ENCODE data around the gene MELK. TPM values are rescaled to one million over a fixed set of nuclear protein-coding genes. Genes with fewer than 3 reads are reported as not detected.

MELK gene
- total and polyA plus RNA-seq, 3 donors from 2014 or later: 15.2 to 19.2 (median 18.8) TPM

GRCh38 chr9:36584620-36585460, 12.1 kb downstream of the MELK start:
- H3K9me3 ChIP-seq: no peaks in the 10 kb centered on the region
- WGBS, 2 donors: 67 to 89% methylated on average over 7 of the region's 7 CpGs
- no peaks in the 10 kb centered on the region for H3K36me3 ChIP-seq (ENCODE audit: low read depth, missing control alignments)
- H3K27ac ChIP-seq: peak overlapping the region; percentile 59 to 63
- peak; percentile 32 for DNase-seq
- no peak for TF ChIP-seq POLR2A (IDR thresholded peaks at IDR 0.05)
- no peak for TF ChIP-seq CTCF (IDR thresholded peaks at IDR 0.05)
- peaks cover 4% of the 10 kb centered on the region for H3K4me1 ChIP-seq
- no peaks in the 10 kb centered on the region for H3K27me3 ChIP-seq
- no peak overlapping the region for H3K4me3 ChIP-seq
- intact Hi-C loops (cut with DNase I; ENCODE audit: low total_unique reads): no loop called here

- H3K27me3 ChIP-seq: no peaks in the 10 kb centered on the region
- no peaks in the 10 kb centered on the region for H3K4me1 ChIP-seq
- no peaks in the 10 kb centered on the region for H3K9me3 ChIP-seq
- no peak for DNase-seq
- intact Hi-C loops (cut with DNase I; ENCODE audit: low total_unique reads): no loop called here
- H3K36me3 ChIP-seq (ENCODE audit: low read depth, missing control alignments): no peaks in the 10 kb centered on the region
- WGBS, 2 donors: 89 to 100% methylated on average over 1 of the region's 1 CpG
- TF ChIP-seq POLR2A (IDR thresholded peaks at IDR 0.05) (no peak), CTCF (IDR thresholded peaks at IDR 0.05) (no peak)
- H3K4me3 ChIP-seq: no peak overlapping the region
- no peak overlapping the region for H3K27ac ChIP-seq
Observed at GRCh38 chr9:36590231-36590630, 17.5 kb downstream of the MELK start.

- Histone ChIP-seq H3K9me3 (no peaks in the 10 kb centered on the region), H3K4me3 (no peak overlapping the region), H3K27me3 (no peaks in the 10 kb centered on the region), H3K36me3 (ENCODE audit: low read depth, missing control alignments) (no peaks in the 10 kb centered on the region), H3K27ac (no peak overlapping the region), H3K4me1 (peaks cover 3% of the 10 kb centered on the region)
- no peak for DNase-seq
- intact Hi-C loops (cut with DNase I; ENCODE audit: low total_unique reads): no loop called here
- WGBS, 2 donors: 91 to 97% methylated on average over 4 of the region's 4 CpGs
- TF ChIP-seq CTCF (IDR thresholded peaks at IDR 0.05) (no peak), POLR2A (IDR thresholded peaks at IDR 0.05) (no peak)
Observed at GRCh38 chr9:36592801-36593583, 20.3 kb downstream of the MELK start.

- no peak for DNase-seq
- no peak for TF ChIP-seq CTCF (IDR thresholded peaks at IDR 0.05)
- H3K36me3 ChIP-seq (ENCODE audit: low read depth, missing control alignments): no peaks in the 10 kb centered on the region
- intact Hi-C loops (cut with DNase I; ENCODE audit: low total_unique reads): no loop called here
- no peaks in the 10 kb centered on the region for H3K27me3 ChIP-seq
- H3K27ac ChIP-seq: no peak overlapping the region
- 89 to 95% methylated on average over 3 of the region's 3 CpGs for WGBS, 2 donors
- peaks cover 4% of the 10 kb centered on the region for H3K4me1 ChIP-seq
- H3K9me3 ChIP-seq: no peaks in the 10 kb centered on the region
- no peak overlapping the region for H3K4me3 ChIP-seq
Observed at GRCh38 chr9:36594213-36594612, 21.5 kb downstream of the MELK start.

Data from testis (tissue), 3 donors.